HFFc6 (cell line): ENCODE results near the gene ADAM8. TPM values are rescaled to one million over a fixed set of nuclear protein-coding genes. Genes with fewer than 3 reads are reported as not detected.

ENCODE experiments used
- DNase-seq: peaks from one replicate; pipeline ENCODE4 v3.0.0-alpha.2; 2018
- H3K27ac Mint-ChIP-seq: 2 replicates; pipeline ENCODE4 v1.8.0; 2020; ENCODE audit warnings: mild to moderate bottlenecking, mixed read lengths
- H3K27me3 Mint-ChIP-seq: 2 replicates; pipeline ENCODE4 v1.8.0; 2021; ENCODE audit warnings: mild to moderate bottlenecking, moderate library complexity, mixed read lengths; ENCODE audit not compliant: insufficient read depth
- H3K36me3 Mint-ChIP-seq: 2 replicates; pipeline ENCODE4 v1.8.0; 2021; ENCODE audit warnings: low read depth, mixed read lengths
- H3K4me1 Mint-ChIP-seq: 2 replicates; pipeline ENCODE4 v1.8.0; 2020; ENCODE audit warnings: low read depth, mixed read lengths
- H3K4me3 Mint-ChIP-seq: 2 replicates; pipeline ENCODE4 v1.8.0; 2020; ENCODE audit warnings: mild to moderate bottlenecking, moderate library complexity, mixed read lengths
- H3K9me3 Mint-ChIP-seq: 2 replicates; pipeline ENCODE4 v1.8.0; 2020; ENCODE audit warnings: mild to moderate bottlenecking, mixed read lengths
- total RNA-seq, 6 experiments: library from RNA; stranded (reverse); fragmentation: NEBNext Ultra II Directional; extraction: Animal tissue kit (Norgen Biotek cat#: 25700); gene quantifications; 2 replicates in 1 of 6; 3 replicates in 5 of 6; pipeline ENCODE4 v1.2.3, GENCODE V29; 2021
- TF ChIP-seq, protein P1 (sequence below): fragments of 200-600 bp; sonication (generic); IDR thresholded peaks from 2 replicates; pipeline ENCODE4 v1.5.0; 2021; ENCODE audit warnings: antibody characterized with exemption, mild to moderate bottlenecking

Gene ADAM8
- total RNA-seq, 6 experiments from 2014 or later, result 0.99 to 2.9 (median 1.2) TPM

DNA sequence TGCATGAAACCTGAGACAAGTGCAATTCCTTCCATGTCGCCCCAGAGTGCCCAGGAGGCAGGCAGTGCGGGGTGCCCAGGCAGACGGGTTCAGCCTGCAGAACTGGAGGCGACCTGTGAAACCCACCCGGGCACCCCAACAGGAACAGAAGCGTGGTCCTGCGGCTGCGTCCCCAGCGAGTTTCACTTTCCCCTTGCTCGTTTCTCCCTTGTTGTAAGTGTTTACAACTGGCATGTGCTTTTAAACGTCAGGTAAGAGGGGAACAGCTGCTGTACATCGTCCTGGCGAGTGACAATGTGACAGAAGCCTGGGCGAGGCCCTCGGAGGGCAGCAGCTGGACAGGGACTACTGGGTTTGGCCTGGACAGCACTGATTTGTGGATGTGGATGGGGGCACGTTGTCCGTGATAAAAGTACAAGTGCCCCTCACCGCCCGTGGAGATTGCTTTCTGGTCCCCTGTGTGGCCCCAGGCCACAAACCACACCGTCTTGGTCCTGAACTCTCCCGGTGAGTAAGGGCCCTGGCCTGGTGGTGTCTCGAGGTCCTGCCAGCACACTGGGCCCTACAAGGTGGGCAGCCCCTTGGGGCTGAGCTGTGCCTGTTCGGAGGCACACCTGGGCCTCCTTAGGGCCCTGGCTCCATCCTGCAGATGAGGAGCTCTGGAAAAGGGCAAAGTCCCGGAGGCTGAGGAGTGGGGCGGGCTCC lies 35.0 kb downstream of the ADAM8 start:
- DNase-seq, result no peak
- Mint-ChIP-seq H3K27me3 (peaks cover 21% of the 10 kb centered on the region), H3K36me3 (no peaks in the 10 kb centered on the region), H3K4me3 (no peak overlapping the region), H3K4me1 (peaks cover 7% of the 10 kb centered on the region), H3K9me3 (no peaks in the 10 kb centered on the region), H3K27ac (no peak overlapping the region)
- TF ChIP-seq, protein P1, sequence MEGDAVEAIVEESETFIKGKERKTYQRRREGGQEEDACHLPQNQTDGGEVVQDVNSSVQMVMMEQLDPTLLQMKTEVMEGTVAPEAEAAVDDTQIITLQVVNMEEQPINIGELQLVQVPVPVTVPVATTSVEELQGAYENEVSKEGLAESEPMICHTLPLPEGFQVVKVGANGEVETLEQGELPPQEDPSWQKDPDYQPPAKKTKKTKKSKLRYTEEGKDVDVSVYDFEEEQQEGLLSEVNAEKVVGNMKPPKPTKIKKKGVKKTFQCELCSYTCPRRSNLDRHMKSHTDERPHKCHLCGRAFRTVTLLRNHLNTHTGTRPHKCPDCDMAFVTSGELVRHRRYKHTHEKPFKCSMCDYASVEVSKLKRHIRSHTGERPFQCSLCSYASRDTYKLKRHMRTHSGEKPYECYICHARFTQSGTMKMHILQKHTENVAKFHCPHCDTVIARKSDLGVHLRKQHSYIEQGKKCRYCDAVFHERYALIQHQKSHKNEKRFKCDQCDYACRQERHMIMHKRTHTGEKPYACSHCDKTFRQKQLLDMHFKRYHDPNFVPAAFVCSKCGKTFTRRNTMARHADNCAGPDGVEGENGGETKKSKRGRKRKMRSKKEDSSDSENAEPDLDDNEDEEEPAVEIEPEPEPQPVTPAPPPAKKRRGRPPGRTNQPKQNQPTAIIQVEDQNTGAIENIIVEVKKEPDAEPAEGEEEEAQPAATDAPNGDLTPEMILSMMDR, result no peak

DNA sequence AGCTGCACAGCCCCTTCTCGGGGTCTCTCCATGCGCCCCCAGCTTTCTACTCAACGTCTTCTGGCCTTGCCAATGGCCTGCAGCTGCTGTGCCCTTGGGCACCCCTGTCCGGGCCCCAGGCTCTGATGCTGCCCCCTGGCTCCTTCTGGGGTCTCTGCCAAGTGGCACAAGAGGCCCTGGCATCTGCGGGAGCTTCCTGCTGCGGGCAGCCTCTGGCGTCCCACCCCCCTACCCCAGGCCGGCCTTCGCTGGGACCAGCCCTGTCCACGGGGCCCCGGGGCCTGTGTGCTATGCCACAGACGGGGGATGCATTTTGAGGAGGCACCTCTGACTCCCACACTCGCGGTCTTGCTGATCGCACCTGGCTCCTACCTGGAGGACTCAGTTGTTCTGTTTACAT lies 36.7 kb downstream of the ADAM8 start:
- DNase-seq, result no peak
- Mint-ChIP-seq H3K4me3 (no peak overlapping the region), H3K27ac (no peak overlapping the region), H3K4me1 (peaks cover 7% of the 10 kb centered on the region), H3K36me3 (no peaks in the 10 kb centered on the region), H3K27me3 (peaks cover 21% of the 10 kb centered on the region), H3K9me3 (no peaks in the 10 kb centered on the region)
- TF ChIP-seq, protein P1, result no peak

DNA sequence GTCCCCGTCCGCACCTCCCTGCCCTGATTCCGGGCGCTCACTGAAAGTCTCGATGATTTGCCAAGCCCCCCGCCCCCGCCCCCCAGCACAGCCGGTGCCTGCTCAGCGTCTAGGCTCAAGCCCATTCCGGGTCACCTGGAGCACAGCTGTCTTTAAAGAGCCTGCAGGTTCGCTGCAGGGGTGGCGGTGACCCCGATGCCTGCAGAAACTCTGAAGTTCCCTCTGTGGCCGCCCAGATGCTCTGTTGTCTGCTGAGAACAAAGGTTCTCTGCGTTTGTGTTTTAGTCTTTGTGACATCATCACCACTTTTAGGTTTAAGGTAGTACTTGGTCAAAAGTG lies 38.2 kb downstream of the ADAM8 start:
- no peak overlapping the region for H3K4me3 Mint-ChIP-seq
- H3K4me1 Mint-ChIP-seq, result peaks cover 7% of the 10 kb centered on the region
- TF ChIP-seq, protein P1, result no peak
- no peak overlapping the region for H3K27ac Mint-ChIP-seq
- H3K9me3 Mint-ChIP-seq, result no peaks in the 10 kb centered on the region
- H3K27me3 Mint-ChIP-seq, result peaks cover 22% of the 10 kb centered on the region
- H3K36me3 Mint-ChIP-seq, result no peaks in the 10 kb centered on the region
- no peak for DNase-seq

DNA sequence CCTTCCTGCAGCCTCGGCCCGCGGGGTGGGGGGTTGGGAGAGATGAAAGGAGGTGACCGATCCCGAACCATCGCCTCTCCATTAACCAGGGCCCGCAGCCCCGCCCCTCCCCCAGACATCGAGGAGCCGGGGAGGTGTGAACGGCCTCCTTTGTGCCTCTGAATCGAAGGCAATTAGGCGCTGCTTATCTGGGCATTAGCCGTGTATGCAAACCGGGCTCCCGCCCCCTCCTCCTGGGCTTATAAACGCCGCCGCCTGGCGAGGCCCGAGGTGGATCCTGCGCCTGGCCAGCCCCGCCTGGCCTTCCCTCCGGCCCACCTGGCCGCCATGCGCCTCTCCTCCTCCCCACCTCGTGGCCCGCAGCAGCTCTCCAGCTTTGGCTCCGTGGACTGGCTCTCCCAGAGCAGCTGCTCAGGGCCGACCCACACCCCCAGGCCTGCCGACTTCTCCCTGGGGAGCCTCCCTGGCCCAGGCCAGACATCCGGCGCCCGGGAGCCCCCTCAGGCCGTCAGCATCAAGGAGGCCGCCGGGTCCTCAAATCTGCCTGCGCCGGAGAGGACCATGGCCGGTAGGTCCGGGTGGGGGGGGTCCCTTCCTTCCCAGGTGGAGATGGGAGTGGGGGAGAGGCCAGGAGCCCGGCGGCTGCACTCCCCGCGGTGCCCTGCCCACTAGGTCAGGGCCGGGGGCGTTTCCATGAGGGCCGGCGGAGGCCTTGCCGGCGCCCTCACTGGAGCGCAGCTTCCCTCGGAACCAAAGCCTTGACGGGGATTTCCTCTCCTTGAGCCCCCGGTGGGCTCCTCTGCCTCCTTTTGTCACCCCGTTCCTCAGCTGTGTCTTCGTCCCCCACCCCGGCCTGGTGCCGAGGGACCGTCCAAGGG lies 38.8 kb downstream of the ADAM8 start, which contains the start of gene VENTX:
Gene VENTX, plus strand, starts transcription at position 268 of the 878 bp plus-strand sequence. Its CDS starts 60 bp downstream, at position 328.
- H3K4me1 Mint-ChIP-seq, result peaks cover 2% of the 10 kb centered on the region
- H3K27me3 Mint-ChIP-seq, result peaks cover 26% of the 10 kb centered on the region

DNA sequence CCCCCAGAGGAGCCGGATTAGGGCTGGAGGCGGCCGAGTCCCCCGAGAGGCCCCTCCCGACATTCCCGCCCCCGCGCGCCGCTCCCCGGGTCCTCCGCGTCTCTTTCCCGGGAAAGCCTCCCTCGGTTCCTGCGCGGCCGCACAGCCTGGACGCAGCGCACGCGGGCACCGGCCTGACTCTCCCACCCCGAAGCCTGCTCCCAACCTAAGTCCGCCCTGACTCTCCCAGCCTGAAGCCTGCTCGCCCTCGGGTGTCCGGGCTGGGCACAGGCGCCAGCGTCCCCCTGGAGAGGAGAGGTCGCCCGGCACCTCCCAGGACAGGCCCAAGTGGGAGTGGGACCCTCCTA lies 39.5 kb downstream of the ADAM8 start:
- no peaks in the 10 kb centered on the region for H3K4me1 Mint-ChIP-seq
- no peak for DNase-seq
- H3K36me3 Mint-ChIP-seq, result no peaks in the 10 kb centered on the region
- H3K4me3 Mint-ChIP-seq, result no peak overlapping the region
- TF ChIP-seq, protein P1, result no peak
- H3K9me3 Mint-ChIP-seq, result no peaks in the 10 kb centered on the region
- H3K27me3 Mint-ChIP-seq, result peaks cover 28% of the 10 kb centered on the region
- H3K27ac Mint-ChIP-seq, result no peak overlapping the region

More for the DNA sequence above, 38.8 kb downstream of the ADAM8 start, which contains the start of gene VENTX:
- no peaks in the 10 kb centered on the region for H3K9me3 Mint-ChIP-seq
- H3K27ac Mint-ChIP-seq, result no peak within 1 kb of the TSS
- H3K36me3 Mint-ChIP-seq, result no peaks in the 10 kb centered on the region
- no peak for DNase-seq
- TF ChIP-seq, protein P1, result no peak
- H3K4me3 Mint-ChIP-seq, result no peak within 1 kb of the TSS
